SKM-1 (cell line): ENCODE results near the gene GSTM4.

Experiments used
- DNase-seq: peaks from one replicate; lab custom pipeline; 2025; ENCODE audit not compliant: unreplicated experiment; lab: John Stamatoyannopoulos, UW

GSTM4 gene

GRCh38 chr1:109637446-109637845, 18.5 kb upstream of the GSTM4 start:
- no peak for DNase-seq

- no peak for DNase-seq
These were observed 16.6 kb upstream of the GSTM4 start for GRCh38 chr1:109639063-109639840.

- no peak for DNase-seq
These were observed 16.1 kb upstream of the GSTM4 start for GRCh38 chr1:109639841-109640184.

- peak; percentile 64 for DNase-seq
These were observed 15.5 kb upstream of the GSTM4 start for GRCh38 chr1:109640285-109640865.

DNA sequence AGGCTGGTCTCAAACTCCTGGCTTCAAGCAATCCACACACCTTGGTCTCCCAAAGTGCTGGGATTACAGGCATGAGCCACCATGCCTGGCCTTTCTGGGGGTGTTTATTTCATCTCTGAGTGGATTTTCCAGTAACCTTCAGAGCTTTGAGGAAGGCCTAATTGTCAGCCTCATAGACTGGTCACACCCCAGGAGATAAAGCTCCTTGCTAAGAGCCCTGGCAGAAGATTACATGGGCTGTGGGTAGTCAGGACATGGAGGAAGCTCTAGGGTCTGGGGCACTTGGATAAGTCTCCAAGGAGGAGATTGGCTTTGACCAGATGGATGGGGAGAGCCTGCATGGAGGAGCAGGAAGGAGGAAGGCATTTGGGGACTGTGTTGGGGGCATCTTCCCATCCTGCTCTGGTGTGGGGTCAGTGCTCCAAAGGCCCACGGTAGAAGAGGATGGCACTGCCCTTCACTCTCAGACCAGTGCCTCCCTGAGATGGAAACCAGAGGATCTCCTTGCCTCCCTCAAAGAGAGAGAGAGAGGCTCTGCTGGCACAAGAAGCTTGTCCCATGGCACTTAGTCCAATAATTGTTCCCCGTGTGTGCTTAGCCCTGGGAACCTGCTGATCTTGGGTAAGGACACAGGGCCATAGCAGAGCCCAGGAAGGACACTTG, 14.7 kb upstream of the GSTM4 start:
- DNase-seq = no peak

GRCh38 chr1:109641861-109642260, 14.0 kb upstream of the GSTM4 start:
- no peak for DNase-seq

DNA sequence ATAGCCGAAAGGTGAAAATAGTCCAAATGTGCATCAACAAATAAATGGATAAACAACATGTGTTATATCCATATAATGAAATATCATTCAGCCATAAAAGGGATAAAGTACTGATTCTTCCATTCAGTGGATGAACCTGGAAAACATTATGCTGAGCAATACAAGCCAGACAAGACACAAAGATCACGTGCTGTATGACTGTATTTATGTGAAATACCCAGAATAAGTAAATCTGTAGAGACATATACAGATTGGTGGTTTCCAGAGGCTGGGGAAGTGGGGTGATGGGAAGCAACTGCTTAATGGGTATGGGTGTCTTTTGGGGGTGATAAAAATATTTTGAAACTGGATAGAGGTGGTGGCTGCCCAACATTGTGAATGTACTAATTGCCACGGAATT, 13.3 kb upstream of the GSTM4 start:
- no peak for DNase-seq

- DNase-seq = peak; percentile 57
These were observed 12.3 kb upstream of the GSTM4 start for GRCh38 chr1:109643385-109644230.

- DNase-seq = no peak
These were observed 11.2 kb upstream of the GSTM4 start for GRCh38 chr1:109644670-109645069.

DNA sequence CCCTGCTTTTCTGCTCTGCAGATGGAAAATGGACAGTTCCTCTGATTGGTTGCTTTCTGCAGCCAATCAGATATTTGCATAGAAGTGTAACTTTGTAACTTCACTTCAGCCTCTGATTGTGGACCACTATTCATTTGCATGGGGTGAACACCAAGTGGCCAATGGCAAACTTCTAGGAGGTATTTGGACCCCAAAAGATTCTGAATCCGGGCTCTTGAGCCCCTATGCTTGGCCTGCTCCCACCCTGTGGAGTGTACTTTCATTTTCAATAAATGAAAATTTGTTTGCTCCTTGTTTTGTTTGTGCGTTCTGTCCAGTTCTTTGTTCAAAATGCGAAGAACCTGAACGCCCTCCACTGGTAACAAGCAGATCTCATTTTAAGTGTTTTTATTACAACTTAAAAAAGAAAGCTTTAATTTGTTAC, 6.4 kb upstream of the GSTM4 start:
- no peak for DNase-seq

DNA sequence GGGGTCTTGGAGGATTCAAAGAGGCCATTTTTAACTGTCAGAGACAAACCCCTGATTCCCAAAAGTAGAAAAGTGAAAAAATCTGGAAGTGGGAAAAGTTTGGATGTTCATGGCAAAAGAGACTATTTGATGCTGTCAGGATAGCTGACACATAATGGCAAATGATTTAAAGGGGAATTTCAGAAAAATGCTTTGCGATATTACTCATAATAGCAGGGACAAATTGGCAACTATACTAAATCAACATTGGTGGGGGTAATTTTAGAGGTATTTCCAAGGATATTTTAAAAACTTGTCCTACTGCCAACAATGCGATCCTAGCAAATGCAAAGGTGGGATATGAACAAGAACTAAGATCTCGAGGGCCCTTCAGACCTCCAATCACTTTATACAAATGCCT, 5.3 kb upstream of the GSTM4 start:
- no peak for DNase-seq

DNA sequence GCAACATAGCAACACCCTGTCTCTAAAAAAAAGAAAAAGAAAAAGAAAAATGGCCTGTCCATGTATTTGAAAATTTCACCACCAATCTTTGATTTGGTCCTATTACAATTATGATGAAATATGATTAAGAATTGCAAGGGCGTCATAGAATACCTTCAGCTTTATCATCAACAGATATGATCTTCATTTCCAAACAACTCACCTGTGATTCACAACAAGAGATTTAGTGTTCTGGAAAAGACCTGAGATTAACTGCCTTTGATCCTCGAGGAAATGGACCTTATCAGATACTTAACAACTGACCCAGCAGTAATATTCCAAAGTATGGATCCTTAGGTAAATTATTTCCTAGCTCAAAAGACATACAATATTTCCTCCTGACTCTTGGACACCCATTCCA, 3.5 kb upstream of the GSTM4 start:
- no peak for DNase-seq

GRCh38 chr1:109653306-109653705, 2.6 kb upstream of the GSTM4 start:
- no peak for DNase-seq

GRCh38 chr1:109654519-109654918, 1.4 kb upstream of the GSTM4 start:
- DNase-seq = no peak

DNA sequence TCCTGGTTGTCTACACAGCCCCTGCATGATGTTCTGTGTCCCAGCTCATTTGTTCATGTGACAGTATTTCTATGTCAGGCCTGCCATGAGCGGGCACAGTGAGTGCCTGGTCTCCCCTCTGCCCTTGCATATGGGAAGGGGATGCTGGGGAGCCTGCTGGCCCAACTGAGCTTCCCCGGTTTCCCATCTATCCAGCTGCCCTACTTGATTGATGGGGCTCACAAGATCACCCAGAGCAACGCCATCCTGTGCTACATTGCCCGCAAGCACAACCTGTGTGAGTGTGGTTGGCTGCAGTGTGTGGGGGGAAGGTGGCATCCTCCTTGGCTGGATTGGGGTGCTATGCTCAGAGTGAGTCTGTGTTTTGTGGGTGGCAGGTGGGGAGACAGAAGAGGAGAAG, 1.5 kb downstream of the GSTM4 start:
- DNase-seq = no peak

GRCh38 chr1:109657970-109658369, 2.1 kb downstream of the GSTM4 start:
- no peak for DNase-seq

GRCh38 chr1:109658533-109659042, 2.7 kb downstream of the GSTM4 start:
- DNase-seq = no peak

- DNase-seq = no peak
These were observed 3.2 kb downstream of the GSTM4 start for GRCh38 chr1:109659145-109659544.

GRCh38 chr1:109659997-109660690, 4.2 kb downstream of the GSTM4 start:
- DNase-seq = peak; percentile 19

DNA sequence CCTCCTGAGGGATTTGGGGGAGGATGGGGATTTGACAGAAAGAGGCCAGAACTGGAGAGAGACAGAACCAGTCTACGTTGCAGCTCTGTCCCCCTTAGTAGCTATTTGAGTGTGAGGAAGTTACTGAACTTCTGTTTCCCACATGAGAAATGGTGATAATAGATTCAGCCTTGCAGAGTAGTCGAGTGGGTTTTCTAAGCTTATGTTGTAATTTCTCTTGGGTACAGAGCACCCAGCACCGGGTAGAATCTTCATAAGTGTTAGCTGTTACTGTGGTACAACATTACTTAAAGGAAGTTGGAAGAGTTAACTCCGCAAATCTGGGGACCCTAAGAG, 4.8 kb downstream of the GSTM4 start:
- peak; percentile 24 for DNase-seq

DNA sequence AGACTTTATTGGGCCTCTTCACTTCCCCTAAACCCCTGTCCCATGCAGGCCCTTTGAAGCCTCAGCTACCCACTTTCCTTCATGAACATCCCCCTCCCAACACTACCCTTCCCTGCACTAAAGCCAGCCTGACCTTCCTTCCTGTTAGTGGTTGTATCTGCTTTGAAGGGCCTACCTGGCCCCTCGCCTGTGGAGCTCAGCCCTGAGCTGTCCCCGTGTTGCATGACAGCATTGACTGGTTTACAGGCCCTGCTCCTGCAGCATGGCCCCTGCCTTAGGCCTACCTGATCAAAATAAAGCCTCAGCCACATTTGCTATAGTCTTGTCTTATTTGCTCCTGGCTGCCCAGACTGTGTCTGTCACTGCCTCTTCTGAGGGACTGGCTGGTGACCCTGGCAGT, 5.5 kb downstream of the GSTM4 start:
- DNase-seq = no peak
